Endometrial microvascular endothelial cells (primary cell): ENCODE data around the gene STAG1. TPM values are rescaled to one million over a fixed set of nuclear protein-coding genes. Genes with fewer than 3 reads are reported as not detected.
"Not testable (repeated sequence)": the region's sequence is repeated elsewhere in the genome, so short reads cannot be mapped to it uniquely, and the experiment has no call there.

Experiments used
- in situ Hi-C: cut with HindIII; loops from 2 replicates; pipeline ENCODE4 v1.10.0; 2017; ENCODE audit warnings: low sequenced_read_pairs, low pct_unique_long_range_greater_than_20kb; ENCODE audit errors: inconsistent ontology term
- total RNA-seq: library from RNA; depleted of rRNA; stranded (reverse); fragments of >200 nt; gene quantifications from one replicate; pipeline ENCODE4 v1.2.3, GENCODE V29; 2015; ENCODE audit errors: inconsistent ontology term

The STAG1 gene
- total RNA-seq, 1 donor from 2014 or later = 26.3 TPM

DNA sequence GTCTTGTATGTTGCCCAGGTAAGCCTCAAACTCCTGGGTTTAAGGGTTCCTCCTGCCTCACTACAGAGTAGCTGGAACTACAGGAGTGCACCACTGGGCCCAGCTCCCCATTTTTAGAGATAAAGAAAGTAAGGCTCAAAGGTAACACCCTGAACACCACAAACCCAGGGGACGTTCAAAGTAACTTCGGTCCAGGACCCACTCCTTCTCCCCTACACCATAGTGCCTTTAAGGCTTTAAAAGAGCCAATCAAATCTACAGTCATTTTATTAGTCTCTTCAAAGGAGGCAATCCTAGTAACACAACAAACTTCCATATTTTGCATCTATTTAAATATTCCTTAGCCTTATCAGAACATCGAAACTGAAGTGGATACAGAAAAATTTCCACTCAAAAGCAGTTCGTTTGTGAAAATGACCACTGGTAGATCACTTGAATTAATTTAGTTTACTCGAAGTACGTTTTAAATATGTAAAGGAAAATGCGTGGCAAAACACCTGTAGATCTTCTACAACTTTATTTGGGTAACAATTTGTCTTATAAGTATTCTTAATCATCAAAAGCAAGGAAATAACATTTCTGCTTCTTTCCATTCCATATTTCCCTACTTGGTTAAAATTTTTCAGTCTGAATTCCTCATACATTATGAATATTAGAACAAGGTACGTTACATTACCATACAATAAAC, 1.8 kb downstream of the STAG1 start:
- in situ Hi-C loops = loop anchor here (25.0 kb wide), 1 partner anchor 237 kb away; no protein-coding TSS in a partner anchor

- in situ Hi-C loops = loop anchor here (25.0 kb wide), 1 partner anchor 238 kb away; no protein-coding TSS in a partner anchor
These were observed 2.6 kb downstream of the STAG1 start for GRCh38 chr3:136749602-136750001.

DNA sequence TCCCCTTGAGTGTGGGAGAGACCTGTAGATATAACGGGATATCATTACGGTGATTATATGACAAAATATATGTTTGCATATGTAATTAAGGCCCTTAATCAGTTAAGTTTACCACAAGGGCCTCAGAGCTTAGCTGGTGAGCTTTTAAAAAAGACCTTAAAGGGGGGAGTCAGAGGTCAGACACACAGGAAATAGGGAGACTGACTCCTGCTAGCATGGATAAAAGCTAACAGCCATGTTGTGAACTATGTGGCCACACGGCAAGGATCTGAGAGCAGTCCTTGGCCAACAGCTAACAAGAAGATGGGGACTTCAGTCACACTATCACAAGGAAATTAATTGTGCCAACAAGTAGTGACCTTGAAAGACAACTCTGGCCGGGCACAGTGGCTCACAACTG, 3.1 kb downstream of the STAG1 start:
- in situ Hi-C loops = no loop called here

DNA sequence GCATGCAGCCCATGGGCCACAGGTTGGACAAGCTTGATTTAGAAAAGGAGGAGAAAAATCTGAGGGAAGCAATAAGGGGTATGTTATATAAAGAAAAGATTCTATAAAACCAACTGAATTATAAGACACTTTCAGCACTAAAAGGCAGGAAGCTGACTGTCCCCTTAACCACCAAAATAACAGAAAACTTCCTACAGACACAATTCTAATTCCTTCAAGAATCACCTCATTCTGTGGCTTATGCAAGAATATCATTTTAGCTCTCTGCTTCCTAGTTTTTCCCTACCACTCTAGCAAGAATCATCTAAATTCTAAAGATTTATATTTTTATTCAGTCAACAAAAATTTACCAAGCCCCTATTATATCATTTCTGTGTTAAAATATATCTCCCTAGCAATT, 6.3 kb downstream of the STAG1 start:
- in situ Hi-C loops = no loop called here

- in situ Hi-C loops = no loop called here
These were observed 11.1 kb downstream of the STAG1 start for GRCh38 chr3:136741063-136741462.

- in situ Hi-C loops = no loop called here
These were observed 11.7 kb downstream of the STAG1 start for GRCh38 chr3:136740351-136740958.

DNA sequence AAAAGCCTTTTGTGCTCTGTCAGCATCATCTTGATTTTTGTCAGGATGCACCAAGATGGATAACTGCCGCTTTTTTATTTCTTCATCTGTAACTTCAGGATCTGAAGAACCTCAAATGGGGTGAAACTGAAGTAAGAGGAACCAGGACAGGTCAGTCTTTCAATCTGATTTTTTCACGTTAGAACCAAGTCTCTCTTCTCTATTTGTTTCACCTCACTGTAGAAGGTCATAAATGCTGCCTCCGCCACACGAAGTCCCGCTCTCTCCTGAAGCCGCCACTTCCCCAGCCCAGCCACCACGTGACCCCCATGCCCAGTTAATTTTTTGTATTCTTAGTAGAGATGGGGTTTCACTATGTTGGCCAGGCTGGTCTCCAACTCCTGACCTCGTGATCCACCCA, 15.2 kb downstream of the STAG1 start:
- in situ Hi-C loops = not testable (repeated sequence)

DNA sequence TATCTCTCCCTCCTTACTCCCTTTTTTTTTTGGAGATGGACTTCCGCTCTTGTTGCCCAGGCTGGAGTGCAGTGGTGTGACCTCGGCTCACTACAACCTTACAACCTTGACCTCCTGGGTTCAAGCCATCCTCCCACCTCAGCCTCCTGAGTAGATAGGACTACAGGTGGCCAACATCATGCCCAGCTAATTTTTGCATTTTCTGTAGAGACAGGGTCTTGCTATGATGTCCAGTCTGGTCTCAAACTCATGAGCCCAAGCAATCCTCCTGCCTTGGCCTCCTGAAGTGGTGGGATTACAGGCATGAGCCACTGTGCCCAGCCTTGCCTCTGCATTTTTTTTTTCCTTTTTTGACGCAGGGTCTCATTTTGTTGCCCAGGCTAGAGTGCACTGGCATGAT, 17.1 kb downstream of the STAG1 start:
- in situ Hi-C loops = no loop called here

DNA sequence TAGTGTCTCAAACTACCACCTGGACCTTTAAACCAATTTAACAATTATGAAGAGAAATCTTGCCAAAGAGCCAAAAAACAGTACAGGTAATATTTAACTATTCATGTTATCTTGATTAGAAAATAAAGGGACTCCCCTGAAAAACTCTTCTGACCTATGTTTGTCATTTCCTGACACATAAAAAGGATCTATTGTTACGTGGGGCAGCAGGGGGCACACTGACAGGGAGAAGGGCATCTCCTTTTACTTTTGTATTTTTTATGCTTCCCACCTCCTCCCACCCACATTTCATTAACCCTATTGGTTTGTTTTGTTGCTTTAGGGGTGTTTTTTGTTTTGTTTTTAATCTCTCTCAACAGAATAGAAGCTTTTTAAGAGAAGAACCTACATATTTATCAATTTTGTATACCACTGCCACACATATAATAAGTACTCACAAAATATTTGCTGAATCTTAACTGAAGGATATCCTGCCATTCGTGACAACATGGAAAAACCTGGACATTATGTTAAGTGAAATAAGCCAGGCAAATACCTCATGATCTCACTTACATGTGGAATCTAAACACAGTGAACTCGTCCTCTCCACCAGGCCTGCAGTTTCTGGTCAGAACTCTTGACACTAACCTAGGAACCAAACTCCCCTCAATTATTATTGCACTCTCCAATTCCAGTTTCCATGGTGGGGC, 17.7 kb downstream of the STAG1 start:
- in situ Hi-C loops = no loop called here

GRCh38 chr3:136733317-136733833, 18.8 kb downstream of the STAG1 start:
- in situ Hi-C loops = no loop called here

GRCh38 chr3:136731274-136731884, 20.8 kb downstream of the STAG1 start:
- in situ Hi-C loops = no loop called here

- in situ Hi-C loops = no loop called here
These were observed 21.4 kb downstream of the STAG1 start for GRCh38 chr3:136730595-136731273.

- in situ Hi-C loops = no loop called here
These were observed 23.3 kb downstream of the STAG1 start for GRCh38 chr3:136728918-136729317.

DNA sequence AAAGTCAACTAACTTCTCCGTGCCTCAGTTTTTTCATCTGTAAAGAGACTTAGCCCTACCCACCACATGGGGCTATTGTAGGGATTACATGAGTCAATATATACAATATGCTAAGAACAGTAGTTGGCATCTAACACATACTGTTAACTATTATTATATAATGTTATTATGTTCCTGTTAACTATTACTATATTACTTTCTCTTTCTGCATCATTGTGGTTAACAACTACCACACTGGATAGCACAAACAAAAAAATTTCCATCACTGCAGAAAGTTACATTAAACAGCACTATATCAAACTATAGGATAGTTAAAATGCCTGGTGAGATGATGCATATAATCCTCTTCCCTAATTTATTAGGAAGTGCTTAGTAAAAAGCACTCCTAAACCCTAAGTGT, 23.7 kb downstream of the STAG1 start:
- in situ Hi-C loops = no loop called here

- in situ Hi-C loops = no loop called here
These were observed 26.7 kb downstream of the STAG1 start for GRCh38 chr3:136725468-136725867.

GRCh38 chr3:136722916-136723315, 29.3 kb downstream of the STAG1 start:
- in situ Hi-C loops = not testable (repeated sequence)

DNA sequence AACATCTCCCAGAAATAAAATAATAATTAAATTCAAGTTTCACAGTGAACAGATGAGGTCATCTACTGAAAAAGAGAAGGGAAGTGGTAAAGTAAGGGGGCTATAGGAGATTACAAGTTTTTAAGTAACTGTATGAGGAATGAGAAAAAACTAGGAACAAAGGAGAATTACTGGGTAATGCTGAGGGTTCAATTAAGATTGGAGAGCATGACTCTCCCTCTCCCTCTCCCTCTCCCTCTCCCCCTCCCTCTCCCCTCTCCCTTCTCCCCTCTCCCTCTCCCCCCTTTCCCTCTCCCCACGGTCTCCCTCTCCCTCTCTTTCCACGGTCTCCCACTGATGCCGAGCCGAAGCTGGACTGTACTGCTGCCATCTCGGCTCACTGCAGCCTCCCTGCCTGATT, 29.8 kb downstream of the STAG1 start:
- in situ Hi-C loops = not testable (repeated sequence)

GRCh38 chr3:136720091-136720490, 32.1 kb downstream of the STAG1 start:
- in situ Hi-C loops = no loop called here

DNA sequence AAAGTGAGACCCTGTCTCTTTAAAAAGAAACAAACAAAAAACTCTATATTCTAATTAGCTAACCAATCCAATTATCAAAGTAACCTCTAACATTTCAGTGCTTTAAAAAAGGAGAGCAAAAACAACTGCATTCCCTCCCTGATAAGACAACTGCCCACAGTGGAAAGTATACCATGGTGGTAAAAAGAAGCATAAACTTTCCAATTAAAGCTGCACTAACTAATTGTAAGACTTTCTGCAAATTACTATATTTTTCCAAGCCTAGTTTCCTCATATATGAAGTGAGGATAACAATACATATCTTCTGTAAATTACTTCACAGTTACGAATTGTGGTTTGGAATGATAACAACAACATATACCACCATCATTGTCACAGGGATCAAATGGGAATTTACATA, 35.5 kb downstream of the STAG1 start:
- in situ Hi-C loops = no loop called here
